ENCODE data around the gene LEMD2. TPM values are rescaled to one million over a fixed set of nuclear protein-coding genes. Genes with fewer than 3 reads are reported as not detected.
A peak's percentile ranks its signal among the peaks of the same experiment; 100 is the strongest.

Gene LEMD2
- total and polyA plus RNA-seq, 9 of the 15 experiments (the other 6 are each of a cell fraction or from before 2014, with no cell fraction given), result 0.32 to 46.3 (median 30.8) TPM

- Histone ChIP-seq H3K36me3 (ENCODE audit: control insufficient read depth, insufficient read depth, low read length) (peaks cover 29% of the 10 kb centered on the region; the same call in 2 of the 3 replicates), H3K27me3 (ENCODE audit: control insufficient read depth in 2 of 2, insufficient read depth in 2 of 2, low read length in 2 of 2) (peaks cover 16 to 41% of the 10 kb centered on the region in 2 experiments; a peak in 4 of 5 replicates), H3K79me2 (ENCODE audit: control insufficient read depth, insufficient read depth, low read length) (no peaks in the 10 kb centered on the region), H3K4me3 (no peak overlapping the region), H3K4me2 (ENCODE audit: insufficient read depth, low read length) (no peak overlapping the region), H3K4me1 (replicated peaks in 1 of 2; ENCODE audit: control insufficient read depth in 2 of 2, insufficient read depth in 2 of 2, low read length in 2 of 2) (peaks cover 3 to 15% of the 10 kb centered on the region in 2 experiments; a peak in 3 of 5 replicates), H2AFZ (ENCODE audit: low read depth, low read length) (no peak overlapping the region), H3K9me3 (replicated peaks; ENCODE audit: control insufficient read depth, insufficient read depth, low read depth, low read length) (no peaks in the 10 kb centered on the region), H3K27ac (ENCODE audit: extremely low read depth, low read depth, low read length) (no peak overlapping the region), H3K9me1 (ENCODE audit: control insufficient read depth, insufficient read depth, low read length) (no peaks in the 10 kb centered on the region), H4K20me1 (replicated peaks; ENCODE audit: control insufficient read depth, insufficient read depth, low read length) (peaks cover 35% of the 10 kb centered on the region), H3K9ac (ENCODE audit: insufficient read depth in 1 of 2, low read depth in 2 of 2, low read length in 2 of 2) (peak overlapping the region in 1 of 2 experiments; percentile 69; a peak in 1 of 4 replicates)
- ChIA-PET POLR2A (interaction anchor here (0.6 to 4.8 kb wide), 7 partner anchors 11 to 337 kb away, joined by 3 to 36 read pairs (median 3); no protein-coding TSS in a partner anchor), CTCF (ENCODE audit: low intra/inter-chr PET ratio) (interaction anchor here (1.4 to 2.2 kb wide), 2 partner anchors 257 to 384 kb away, joined by 10 to 16 read pairs; no protein-coding TSS in a partner anchor)
- intact Hi-C loops (cut with micrococcal nuclease), result loop anchor here (1.0 to 5.0 kb wide), 3 partner anchors 72 to 386 kb away; no protein-coding TSS in a partner anchor
- 32% methylated on average over 3 of the region's 3 CpGs for WGBS (ENCODE audit: insufficient coverage, low coverage, missing lambda C conversion rate)
- BruUV-seq (replicated peaks), result no TSS peak
- ATAC-seq (no peak), DNase-seq (ENCODE audit: extremely low read depth in 1 of 4, low spot score in 3 of 4) (no peak), FAIRE-seq (no peak)
- in situ Hi-C loops (cut with MboI), result loop anchor here (5.0 kb wide), 1 partner anchor 262 kb away; no protein-coding TSS in a partner anchor
- TF ChIP-seq HMBOX1 (IDR thresholded peaks at IDR 0.05) (no peak), NCOA6 (IDR thresholded peaks at IDR 0.05) (no peak), HDGF (IDR thresholded peaks at IDR 0.05) (no peak), CLOCK (CRISPR knock-in tag; IDR thresholded peaks at IDR 0.05; ENCODE audit: borderline replicate concordance) (no peak), FOXK1 (CRISPR knock-in tag; IDR thresholded peaks at IDR 0.05; ENCODE audit: borderline replicate concordance) (peak; percentile 3; the same call in 1 of the 2 replicates), POLR2G (IDR thresholded peaks at IDR 0.05; ENCODE audit: low read depth, low read length) (0 out of 2 replicates have a peak, but pooled peaks have one; percentile 1), ZNF518B (CRISPR knock-in tag; IDR thresholded peaks at IDR 0.05) (no peak), BRF2 (IDR thresholded peaks at IDR 0.05; ENCODE audit: borderline replicate concordance, insufficient read depth, insufficient read length) (no peak), ASH1L (IDR thresholded peaks at IDR 0.05; ENCODE audit: borderline replicate concordance, low read depth, partially characterized antibody) (no peak), OTX1 (CRISPR knock-in tag; IDR thresholded peaks at IDR 0.05) (no peak), TRIM25 (IDR thresholded peaks at IDR 0.05; ENCODE audit: borderline replicate concordance) (no peak)
Measured at GRCh38 chr6:33770833-33771145, 18.1 kb downstream of the LEMD2 start.

Measured in K562 (cell line).